Pancreas (tissue), 10 donors: ENCODE measurements around the gene BRCA1. TPM values are rescaled to one million over a fixed set of nuclear protein-coding genes. Genes with fewer than 3 reads are reported as not detected.

Experiments used
- ATAC-seq, 4 donors: fragments of 200-7000 bp; cut with Tn5 transposase; one replicate each; pipeline versions ENCODE4 v1.8.0 to v1.9.1; 2020; ENCODE audit warnings: mild to moderate bottlenecking in 4 of 4, moderate library complexity in 4 of 4
- DNase-seq, 6 donors: peaks; one replicate each; pipeline ENCODE4 v3.0.0-alpha.2; 2020
- FAIRE-seq: peaks from 2 replicates; lab custom pipeline; 2012; peaks lifted over from hg19 to GRCh38; lab: Jason Lieb, UNC
- H3K27ac ChIP-seq, 4 donors: fragments of 200-600 bp; sonication (generic); 1 replicate in 3 of 4; 2 replicates in 1 of 4; pipeline versions ENCODE4 v1.5.0 to v1.8.0; 2020
- H3K27me3 ChIP-seq, 4 donors: fragments of 200-600 bp; one replicate each; pipeline ENCODE4 v1.8.0; 2021
- H3K36me3 ChIP-seq, 3 donors: fragments of 200-600 bp; sonication (generic) in 1 of 3; one replicate each; pipeline versions ENCODE4 v1.5.0 to v1.8.0; 2020 to 2021
- H3K4me1 ChIP-seq, 3 donors: fragments of 200-600 bp; one replicate each; pipeline ENCODE4 v1.8.0; 2021
- H3K4me3 ChIP-seq, 4 donors: fragments of 200-600 bp; sonication (generic) in 2 of 4; one replicate each; pipeline versions ENCODE4 v1.5.0 to v1.8.0; 2020 to 2021
- H3K9me3 ChIP-seq, 4 donors: fragments of 200-600 bp; one replicate each; pipeline ENCODE4 v1.8.0; 2021
- WGBS, 2 donors: extraction: QIAGEN DNeasy Blood & Tissue Kit; methylation state at CpG; one replicate each; pipeline ENCODE4 v1.1.7; 2013; 5-methylcytosine and 5-hydroxymethylcytosine counted together
- intact Hi-C, 3 donors: fragments of 100-400 bp; cut with DNase I; formaldehyde crosslinking; loops; one replicate each; pipeline versions ENCODE4 v1.11.1 to v1.14.2; 2022
- polyA plus RNA-seq, 2 donors: library from polyadenylated mRNA; stranded (reverse); fragments of 200-250 nt; gene quantifications; one replicate each; pipeline ENCODE4 v1.2.3, GENCODE V29; 2013
- total RNA-seq, 6 donors: library from RNA; stranded (reverse); fragmentation: NEBNext Ultra II Directional in 4 of 6; extraction: Animal tissue kit (Norgen Biotek cat#: 25700) in 4 of 6; gene quantifications; one replicate each; pipeline versions ENCODE4 v1.2.1 to v1.2.4, GENCODE V29; 2021 to 2023
- TF ChIP-seq, protein P1 (sequence below), 4 donors: fragments of 200-600 bp; sonication (generic) in 3 of 4; IDR thresholded peaks; one replicate each; pipeline versions ENCODE4 v1.5.0 to v1.8.0; 2021; ENCODE audit warnings: antibody characterized with exemption in 4 of 4
- donor health status: healthy with polysubstance abuse.
- donor health status: DM: no; HTN: no; CAD: no; lungs with moderate emphysema.
- donor health status: DM: no; HTN: no; CAD: no.
- donor health status: control.
- donor health status: control.
- donor health status: Bipolar disorder and iron deficiency.
- donor health status: DM: yes; HTN: yes; CAD: no.
- donor health status: DM: no; HTN: no; CAD: no.
- donor health status: DM: no; HTN: no; CAD: no.
- donor health status: DM: yes; HTN: yes; CAD: no.

Gene BRCA1
- total and polyA plus RNA-seq, 8 donors: 1.1 to 4.6 (median 2.4) TPM

DNA sequence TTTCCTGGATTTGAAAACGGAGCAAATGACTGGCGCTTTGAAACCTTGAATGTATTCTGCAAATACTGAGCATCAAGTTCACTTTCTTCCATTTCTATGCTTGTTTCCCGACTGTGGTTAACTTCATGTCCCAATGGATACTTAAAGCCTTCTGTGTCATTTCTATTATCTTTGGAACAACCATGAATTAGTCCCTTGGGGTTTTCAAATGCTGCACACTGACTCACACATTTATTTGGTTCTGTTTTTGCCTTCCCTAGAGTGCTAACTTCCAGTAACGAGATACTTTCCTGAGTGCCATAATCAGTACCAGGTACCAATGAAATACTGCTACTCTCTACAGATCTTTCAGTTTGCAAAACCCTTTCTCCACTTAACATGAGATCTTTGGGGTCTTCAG lies 32.3 kb downstream of the BRCA1 start:
- no peaks in the 10 kb centered on the region for H3K4me1 ChIP-seq
- DNase-seq (no peak), ATAC-seq (no peak), FAIRE-seq (no peak)
- H3K9me3 ChIP-seq: no peaks in the 10 kb centered on the region
- H3K4me3 ChIP-seq: no peak overlapping the region
- TF ChIP-seq, protein P1, sequence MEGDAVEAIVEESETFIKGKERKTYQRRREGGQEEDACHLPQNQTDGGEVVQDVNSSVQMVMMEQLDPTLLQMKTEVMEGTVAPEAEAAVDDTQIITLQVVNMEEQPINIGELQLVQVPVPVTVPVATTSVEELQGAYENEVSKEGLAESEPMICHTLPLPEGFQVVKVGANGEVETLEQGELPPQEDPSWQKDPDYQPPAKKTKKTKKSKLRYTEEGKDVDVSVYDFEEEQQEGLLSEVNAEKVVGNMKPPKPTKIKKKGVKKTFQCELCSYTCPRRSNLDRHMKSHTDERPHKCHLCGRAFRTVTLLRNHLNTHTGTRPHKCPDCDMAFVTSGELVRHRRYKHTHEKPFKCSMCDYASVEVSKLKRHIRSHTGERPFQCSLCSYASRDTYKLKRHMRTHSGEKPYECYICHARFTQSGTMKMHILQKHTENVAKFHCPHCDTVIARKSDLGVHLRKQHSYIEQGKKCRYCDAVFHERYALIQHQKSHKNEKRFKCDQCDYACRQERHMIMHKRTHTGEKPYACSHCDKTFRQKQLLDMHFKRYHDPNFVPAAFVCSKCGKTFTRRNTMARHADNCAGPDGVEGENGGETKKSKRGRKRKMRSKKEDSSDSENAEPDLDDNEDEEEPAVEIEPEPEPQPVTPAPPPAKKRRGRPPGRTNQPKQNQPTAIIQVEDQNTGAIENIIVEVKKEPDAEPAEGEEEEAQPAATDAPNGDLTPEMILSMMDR (IDR thresholded peaks at IDR 0.05): no peak
- H3K27me3 ChIP-seq: no peaks in the 10 kb centered on the region
- intact Hi-C loops: no loop called here
- 61 to 71% methylated on average over 4 of the region's 4 CpGs for WGBS, 2 donors
- H3K36me3 ChIP-seq: no peaks in the 10 kb centered on the region
- no peak overlapping the region for H3K27ac ChIP-seq

DNA sequence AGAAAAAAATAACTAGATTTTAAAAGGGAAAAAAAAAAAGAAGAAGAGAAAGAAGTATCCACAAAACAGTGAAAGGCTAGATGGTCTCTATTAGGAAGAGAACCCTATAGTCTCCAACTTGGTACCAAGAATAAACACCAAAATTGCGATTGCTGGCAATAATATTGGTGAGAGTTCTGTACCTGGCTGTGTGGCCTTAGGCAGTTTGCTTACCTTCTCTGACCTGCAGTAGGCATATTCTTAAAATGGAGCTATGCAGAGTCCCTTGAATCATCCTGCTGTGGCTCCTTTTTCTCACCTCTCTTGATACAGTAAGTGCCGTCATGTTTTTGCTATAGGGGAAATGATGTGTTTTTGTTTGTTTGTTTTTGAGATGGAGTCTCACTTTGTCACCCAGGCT lies 35.1 kb downstream of the BRCA1 start:
- no peak overlapping the region for H3K27ac ChIP-seq
- no peaks in the 10 kb centered on the region for H3K27me3 ChIP-seq
- no peaks in the 10 kb centered on the region for H3K36me3 ChIP-seq
- no peak for FAIRE-seq
- intact Hi-C loops: no loop called here
- peaks cover 0 to 2% (median 0%) of the 10 kb centered on the region in 3 donors for H3K4me1 ChIP-seq
- TF ChIP-seq, protein P1 (IDR thresholded peaks at IDR 0.05): no peak
- no peaks in the 10 kb centered on the region for H3K9me3 ChIP-seq
- WGBS, 2 donors: 93 to 94% methylated on average over 2 of the region's 2 CpGs
- no peak for DNase-seq
- no peak overlapping the region for H3K4me3 ChIP-seq
- no peak for ATAC-seq

- FAIRE-seq (no peak), DNase-seq (no peak), ATAC-seq (peak; percentile 27 to 51 (median 36))
- TF ChIP-seq, protein P1 (IDR thresholded peaks at IDR 0.05): no peak
- no peak overlapping the region for H3K4me3 ChIP-seq
- H3K9me3 ChIP-seq: no peaks in the 10 kb centered on the region
- H3K27me3 ChIP-seq: no peaks in the 10 kb centered on the region
- intact Hi-C loops: no loop called here
- peaks cover 0 to 13% (median 5%) of the 10 kb centered on the region in 3 donors for H3K4me1 ChIP-seq
- H3K27ac ChIP-seq: peak overlapping the region in 1 of 4 donors; percentile 72
- WGBS, 2 donors: 41% methylated on average over 2 of the region's 2 CpGs
- no peaks in the 10 kb centered on the region for H3K36me3 ChIP-seq
These were observed 39.7 kb downstream of the BRCA1 start for GRCh38 chr17:43085474-43085873.

DNA sequence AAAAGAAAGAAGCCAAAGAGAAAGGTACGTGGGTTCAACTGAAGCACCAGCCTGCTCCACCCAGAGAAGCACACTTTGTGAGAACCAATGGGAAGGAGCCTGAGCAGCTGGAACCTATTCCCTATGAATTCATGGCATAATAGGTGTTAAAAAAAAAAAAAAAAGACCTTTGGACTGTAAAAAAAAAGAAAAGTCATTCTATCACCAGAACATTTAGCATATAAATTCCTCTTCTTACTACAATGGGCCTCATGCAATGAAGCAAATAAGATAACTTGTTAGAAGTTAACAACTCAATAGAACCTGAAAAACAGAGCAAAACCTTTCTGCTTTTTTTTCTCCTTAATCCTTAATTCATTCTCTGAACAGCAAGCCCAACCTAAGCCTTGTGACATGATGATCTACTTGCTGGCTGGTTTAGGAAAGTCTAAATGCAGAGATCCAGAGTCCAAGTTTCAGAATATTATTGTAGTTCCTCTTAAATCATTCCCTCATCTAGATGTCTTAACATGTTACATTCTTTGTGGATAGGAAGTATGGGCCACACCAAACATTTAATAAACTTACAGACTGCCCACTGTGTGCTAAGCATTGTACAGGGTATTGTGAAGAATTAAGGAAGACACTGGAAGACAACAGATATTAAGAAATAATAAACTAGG lies 45.4 kb downstream of the BRCA1 start:
- DNase-seq (no peak), FAIRE-seq (no peak), ATAC-seq (no peak)
- no peaks in the 10 kb centered on the region for H3K27me3 ChIP-seq
- no peaks in the 10 kb centered on the region for H3K9me3 ChIP-seq
- no peak overlapping the region for H3K27ac ChIP-seq
- intact Hi-C loops: no loop called here
- no peaks in the 10 kb centered on the region for H3K36me3 ChIP-seq
- peaks cover 0 to 9% (median 5%) of the 10 kb centered on the region in 3 donors for H3K4me1 ChIP-seq
- TF ChIP-seq, protein P1 (IDR thresholded peaks at IDR 0.05): no peak
- no peak overlapping the region for H3K4me3 ChIP-seq
- WGBS, 2 donors: 47 to 63% methylated on average over 1 of the region's 1 CpG

DNA sequence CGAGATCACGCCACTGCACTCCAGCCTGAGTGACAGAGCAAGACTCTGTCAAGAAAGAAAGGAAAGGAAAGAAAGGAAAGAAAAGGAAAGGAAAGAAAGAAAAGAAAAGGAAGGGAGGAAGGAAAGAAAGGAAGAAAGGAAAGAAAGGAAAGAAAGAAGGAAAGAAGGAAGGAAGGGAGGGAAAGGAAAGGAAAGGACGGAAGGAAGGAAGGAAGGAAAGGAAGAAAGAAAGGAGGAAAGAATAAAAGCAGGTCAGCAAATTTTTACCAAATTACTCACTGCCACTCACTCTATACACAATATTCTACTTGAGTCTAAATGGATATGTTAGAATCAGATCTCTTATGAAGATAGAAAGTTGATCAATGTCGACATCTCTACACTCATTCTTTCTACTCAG lies 50.3 kb downstream of the BRCA1 start:
- no peak for DNase-seq
- Histone ChIP-seq H3K27me3 (no peaks in the 10 kb centered on the region), H3K36me3 (no peaks in the 10 kb centered on the region), H3K4me1 (no peaks in the 10 kb centered on the region), H3K27ac (no peak overlapping the region), H3K9me3 (no peaks in the 10 kb centered on the region), H3K4me3 (no peak overlapping the region)
- TF ChIP-seq, protein P1 (IDR thresholded peaks at IDR 0.05): no peak
- 93 to 95% methylated on average over 4 of the region's 4 CpGs for WGBS, 2 donors
- intact Hi-C loops: no loop called here
- ATAC-seq: no peak
- FAIRE-seq: no peak
